SJSA1 (cell line): Measurements from ENCODE around the gene NR2F1. TPM values are rescaled to one million over a fixed set of nuclear protein-coding genes. Genes with fewer than 3 reads are reported as not detected.

Experiments used
- DNase-seq, 2 experiments: peaks; one replicate each; pipeline ENCODE4 v3.0.0-alpha.2; 2015 to 2020; ENCODE audit warnings: low spot score in 2 of 2, low read depth in 1 of 2
- H3K27ac ChIP-seq: fragments of 250-450 bp; sonication (Bioruptor Pico); 2 replicates; pipeline ENCODE4 v1.5.1; 2020; ENCODE audit warnings: mild to moderate bottlenecking, moderate library complexity
- H3K27me3 ChIP-seq: fragments of 250-450 bp; sonication (Bioruptor Pico); replicated peaks from 2 replicates; pipeline ENCODE4 v1.5.1; 2020; ENCODE audit warnings: mild to moderate bottlenecking, moderate library complexity
- H3K36me3 ChIP-seq: fragments of 250-450 bp; sonication (Bioruptor Pico); 2 replicates; pipeline ENCODE4 v1.5.1; 2020; ENCODE audit warnings: mild to moderate bottlenecking
- H3K4me1 ChIP-seq: fragments of 250-450 bp; sonication (Bioruptor Pico); replicated peaks from 2 replicates; pipeline ENCODE4 v1.6.1; 2021; ENCODE audit warnings: mild to moderate bottlenecking
- H3K4me3 ChIP-seq: fragments of 250-450 bp; sonication (Bioruptor Pico); 2 replicates; pipeline ENCODE4 v1.5.1; 2020; ENCODE audit warnings: mild to moderate bottlenecking
- H3K9me3 ChIP-seq: fragments of 250-450 bp; sonication (Bioruptor Pico); replicated peaks from 2 replicates; pipeline ENCODE4 v1.5.1; 2020; ENCODE audit warnings: mild to moderate bottlenecking
- total RNA-seq: library from RNA; depleted of rRNA; stranded (reverse); fragments of >200 nt; shearing (Covaris generic); gene quantifications from 2 replicates; pipeline ENCODE4 v1.2.3, GENCODE V29; 2014

Gene NR2F1
- total RNA-seq, 1 experiment from 2014 or later = 6.2 TPM

- Histone ChIP-seq H3K27me3 (no peaks in the 10 kb centered on the region), H3K4me3 (no peak overlapping the region), H3K9me3 (no peaks in the 10 kb centered on the region), H3K4me1 (no peaks in the 10 kb centered on the region), H3K27ac (no peak overlapping the region), H3K36me3 (0 out of 2 replicates have a peak, but pooled peaks cover 4% of the 10 kb centered on the region)
- DNase-seq = no peak
Observed at GRCh38 chr5:93591323-93591945, 8.4 kb downstream of the NR2F1 start.

GRCh38 chr5:93592883-93593282, 9.9 kb downstream of the NR2F1 start:
- Histone ChIP-seq H3K27me3 (no peaks in the 10 kb centered on the region), H3K36me3 (0 out of 2 replicates have a peak, but pooled peaks cover 4% of the 10 kb centered on the region), H3K9me3 (no peaks in the 10 kb centered on the region), H3K27ac (no peak overlapping the region), H3K4me3 (no peak overlapping the region), H3K4me1 (no peaks in the 10 kb centered on the region)
- no peak for DNase-seq

- DNase-seq = no peak
- no peaks in the 10 kb centered on the region for H3K4me1 ChIP-seq
- no peaks in the 10 kb centered on the region for H3K27me3 ChIP-seq
- 0 out of 2 replicates have a peak, but pooled peaks cover 4% of the 10 kb centered on the region for H3K36me3 ChIP-seq
- no peaks in the 10 kb centered on the region for H3K9me3 ChIP-seq
- H3K4me3 ChIP-seq = no peak overlapping the region
- no peak overlapping the region for H3K27ac ChIP-seq
Observed at GRCh38 chr5:93593476-93594131, 10.6 kb downstream of the NR2F1 start.

GRCh38 chr5:93594591-93595419, 11.8 kb downstream of the NR2F1 start:
- DNase-seq = no peak
- Histone ChIP-seq H3K9me3 (no peaks in the 10 kb centered on the region), H3K27me3 (no peaks in the 10 kb centered on the region), H3K27ac (no peak overlapping the region), H3K36me3 (0 out of 2 replicates have a peak, but pooled peaks cover 4% of the 10 kb centered on the region), H3K4me3 (no peak overlapping the region), H3K4me1 (no peaks in the 10 kb centered on the region)

GRCh38 chr5:93595420-93596147, 12.6 kb downstream of the NR2F1 start:
- H3K27me3 ChIP-seq = no peaks in the 10 kb centered on the region
- 0 out of 2 replicates have a peak, but pooled peaks cover 4% of the 10 kb centered on the region for H3K36me3 ChIP-seq
- DNase-seq = no peak
- peaks cover 4% of the 10 kb centered on the region; the same call in 1 of the 2 replicates for H3K4me1 ChIP-seq
- no peak overlapping the region for H3K4me3 ChIP-seq
- H3K9me3 ChIP-seq = no peaks in the 10 kb centered on the region
- H3K27ac ChIP-seq = no peak overlapping the region

- Histone ChIP-seq H3K4me1 (peaks cover 4% of the 10 kb centered on the region; the same call in 1 of the 2 replicates), H3K27ac (no peak overlapping the region)
- DNase-seq = no peak
Observed at GRCh38 chr5:93596310-93596675, 13.3 kb downstream of the NR2F1 start.

GRCh38 chr5:93596676-93597490, 13.9 kb downstream of the NR2F1 start:
- Histone ChIP-seq H3K27ac (no peak overlapping the region), H3K4me1 (peaks cover 4% of the 10 kb centered on the region; the same call in 1 of the 2 replicates), H3K27me3 (no peaks in the 10 kb centered on the region), H3K9me3 (no peaks in the 10 kb centered on the region), H3K4me3 (no peak overlapping the region), H3K36me3 (0 out of 2 replicates have a peak, but pooled peaks cover 4% of the 10 kb centered on the region)
- no peak for DNase-seq

More at GRCh38 chr5:93596310-93596675, 13.3 kb downstream of the NR2F1 start:
- Histone ChIP-seq H3K27me3 (no peaks in the 10 kb centered on the region), H3K4me3 (no peak overlapping the region), H3K36me3 (0 out of 2 replicates have a peak, but pooled peaks cover 4% of the 10 kb centered on the region), H3K9me3 (no peaks in the 10 kb centered on the region)

- Histone ChIP-seq H3K27ac (no peak overlapping the region), H3K4me1 (peaks cover 4% of the 10 kb centered on the region; the same call in 1 of the 2 replicates), H3K36me3 (0 out of 2 replicates have a peak, but pooled peaks cover 4% of the 10 kb centered on the region), H3K9me3 (no peaks in the 10 kb centered on the region), H3K27me3 (no peaks in the 10 kb centered on the region), H3K4me3 (no peak overlapping the region)
- no peak for DNase-seq
Observed at GRCh38 chr5:93598091-93599000, 15.3 kb downstream of the NR2F1 start.

GRCh38 chr5:93599001-93599379, 16.0 kb downstream of the NR2F1 start:
- H3K27me3 ChIP-seq = no peaks in the 10 kb centered on the region
- no peak overlapping the region for H3K4me3 ChIP-seq
- H3K4me1 ChIP-seq = peaks cover 4% of the 10 kb centered on the region; the same call in 1 of the 2 replicates
- no peak overlapping the region for H3K27ac ChIP-seq
- H3K9me3 ChIP-seq = no peaks in the 10 kb centered on the region
- no peaks in the 10 kb centered on the region for H3K36me3 ChIP-seq
- no peak for DNase-seq

GRCh38 chr5:93599399-93600120, 16.5 kb downstream of the NR2F1 start:
- Histone ChIP-seq H3K36me3 (no peaks in the 10 kb centered on the region), H3K27ac (no peak overlapping the region), H3K4me1 (peaks cover 4% of the 10 kb centered on the region; the same call in 1 of the 2 replicates), H3K9me3 (no peaks in the 10 kb centered on the region), H3K27me3 (no peaks in the 10 kb centered on the region), H3K4me3 (no peak overlapping the region)
- no peak for DNase-seq

- H3K9me3 ChIP-seq = no peaks in the 10 kb centered on the region
- no peak for DNase-seq
- H3K36me3 ChIP-seq = no peaks in the 10 kb centered on the region
- H3K4me1 ChIP-seq = peaks cover 4% of the 10 kb centered on the region; the same call in 1 of the 2 replicates
- H3K27ac ChIP-seq = no peak overlapping the region
- H3K27me3 ChIP-seq = no peaks in the 10 kb centered on the region
- no peak overlapping the region for H3K4me3 ChIP-seq
Observed at GRCh38 chr5:93600409-93601070, 17.5 kb downstream of the NR2F1 start.
